HG03457 (cell line): Measurements from ENCODE around the gene CAPZA2.
"Not testable (repeated sequence)": the region's sequence is repeated elsewhere in the genome, so short reads cannot be mapped to it uniquely, and the experiment has no call there.

Experiments
- ATAC-seq: cut with Tn5 transposase; IDR thresholded peaks from one replicate; pipeline ENCODE4 v1.9.1; 2021; ENCODE audit warnings: moderate number of reproducible peaks; ENCODE audit not compliant: unreplicated experiment

CAPZA2 gene

DNA sequence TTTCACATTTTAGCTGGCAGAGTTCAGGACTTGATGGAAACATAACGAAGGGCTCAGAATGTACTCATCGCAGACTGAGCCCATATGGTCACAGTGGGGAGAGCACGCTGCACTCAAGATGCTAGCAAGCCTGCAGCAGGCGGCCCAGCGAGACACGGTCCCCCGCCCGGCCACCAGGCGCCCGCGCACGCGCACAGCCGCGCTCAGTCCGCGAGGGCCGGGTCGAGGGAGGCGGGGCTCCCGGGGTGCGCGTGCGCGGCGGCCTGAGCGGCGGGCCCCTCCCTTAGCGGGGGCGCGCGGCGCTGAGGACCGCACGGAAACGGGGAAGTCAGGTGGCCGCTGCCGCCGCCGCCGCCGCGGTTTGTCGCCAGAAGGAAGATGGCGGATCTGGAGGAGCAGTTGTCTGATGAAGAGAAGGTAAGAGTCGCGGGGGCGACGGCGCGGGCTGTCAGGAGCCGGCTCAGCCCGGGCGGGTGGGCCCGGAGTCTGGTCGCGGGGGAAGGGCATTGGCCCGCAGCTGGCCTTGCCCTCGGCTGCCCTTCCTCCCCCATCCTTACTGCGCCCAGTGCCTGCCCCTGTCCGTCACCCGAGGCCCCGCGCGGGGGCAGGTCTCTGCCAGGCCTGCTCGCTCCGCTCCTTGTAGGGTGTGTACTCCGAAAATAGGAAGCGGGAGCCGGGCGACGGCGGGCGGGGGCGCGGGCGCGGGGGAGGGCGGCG lies at the start of gene CAPZA2:
Gene CAPZA2 (plus strand): TSS at position 354 of the 717 bp plus-strand sequence. CDS start 25 bp downstream, at position 379.
- ATAC-seq, result peak; percentile 87

DNA sequence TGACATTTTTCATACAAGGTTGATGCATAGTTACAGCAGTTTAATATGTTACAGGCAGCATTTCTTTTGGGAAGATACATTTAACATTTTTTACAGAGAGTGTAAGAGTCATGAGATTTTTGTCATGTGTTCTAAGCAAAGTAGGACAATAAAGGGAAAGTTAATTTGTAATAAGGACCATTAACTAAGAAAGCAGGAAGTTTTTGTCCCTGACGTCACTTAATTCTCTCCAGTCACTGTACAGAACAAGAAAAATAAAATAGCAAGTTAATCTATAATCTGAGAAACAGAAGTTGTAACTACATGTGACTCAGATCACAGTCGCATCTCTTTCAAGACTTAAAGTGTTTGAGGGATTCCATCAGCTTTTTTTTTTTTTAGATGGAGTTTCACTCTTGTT lies 49.5 kb upstream of the CAPZA2 start:
- no peak for ATAC-seq

DNA sequence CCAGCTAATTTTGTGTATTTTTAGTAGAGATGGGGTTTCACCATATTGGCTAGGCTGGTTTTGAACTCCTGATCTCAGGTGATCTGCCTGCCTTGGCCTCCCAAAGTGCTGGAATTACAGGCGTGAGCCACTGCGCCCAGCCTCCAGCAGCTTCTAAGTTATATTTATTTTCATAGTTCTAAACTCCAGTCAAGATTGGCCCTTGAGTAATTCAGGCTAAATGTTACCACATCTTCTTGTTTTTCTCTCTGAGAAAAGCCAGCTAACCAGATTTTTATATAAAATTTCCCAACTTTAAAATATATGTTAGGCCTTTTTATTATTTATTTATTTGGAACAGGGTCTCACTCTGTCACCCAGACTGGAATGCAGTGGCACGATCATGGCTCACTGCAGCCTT lies 49.0 kb upstream of the CAPZA2 start:
- not testable (repeated sequence) for ATAC-seq

DNA sequence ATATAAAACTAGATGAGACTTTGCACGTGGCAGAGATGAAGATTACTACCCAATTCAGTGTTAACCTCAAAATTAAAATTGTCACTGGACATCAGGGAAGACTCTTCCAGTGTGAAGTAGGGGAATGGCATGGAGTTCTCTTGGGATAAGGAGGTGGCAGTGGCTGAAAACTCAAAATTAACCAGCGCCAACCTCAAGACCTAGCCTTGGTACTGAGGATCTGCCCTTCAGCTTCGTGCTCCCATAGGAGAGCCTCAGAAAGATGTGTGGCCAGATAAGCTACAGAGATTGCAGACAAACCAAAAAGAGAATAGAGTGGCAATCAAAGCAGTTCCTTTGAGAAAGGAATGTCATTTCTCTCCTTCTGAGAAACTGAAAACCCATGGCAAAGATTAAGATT lies 47.3 kb upstream of the CAPZA2 start:
- no peak for ATAC-seq

DNA sequence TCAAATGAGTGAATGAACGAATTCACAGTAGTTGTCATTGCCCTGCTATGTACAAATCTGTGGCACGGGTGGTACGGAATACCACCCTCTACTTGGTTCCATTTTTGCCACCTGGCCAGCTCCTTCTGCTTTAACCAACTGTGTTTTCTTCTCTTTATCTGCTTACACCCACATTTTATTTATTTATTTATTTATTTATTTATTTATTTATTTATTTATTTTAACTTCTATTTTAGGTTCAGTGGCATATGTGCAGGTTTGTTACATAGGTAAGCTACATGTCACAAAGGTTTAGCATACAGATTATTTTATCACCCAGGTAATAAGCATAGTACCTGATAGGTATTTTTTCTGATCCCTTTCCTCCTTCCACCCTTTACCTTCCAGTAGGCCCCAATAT lies 42.2 kb upstream of the CAPZA2 start:
- ATAC-seq, result no peak

DNA sequence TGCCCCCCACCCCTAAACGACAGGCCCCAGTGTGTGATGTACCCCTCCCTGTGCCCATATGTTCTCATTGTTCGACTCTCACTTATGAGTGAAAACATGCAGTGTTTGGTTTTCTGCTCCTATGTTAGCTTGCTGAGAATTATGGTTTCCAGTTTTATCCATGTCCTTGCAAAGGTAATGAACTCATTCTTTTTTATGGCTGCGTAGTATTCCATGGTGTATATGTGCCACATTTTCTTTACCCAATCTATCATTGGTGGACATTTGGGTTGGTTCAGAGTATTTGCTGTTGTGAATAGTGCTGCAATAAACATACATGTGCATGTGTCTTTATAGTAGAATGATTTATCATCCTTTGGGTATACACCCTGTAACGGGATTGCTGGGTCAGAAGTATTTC lies 40.7 kb upstream of the CAPZA2 start:
- ATAC-seq, result not testable (repeated sequence)

DNA sequence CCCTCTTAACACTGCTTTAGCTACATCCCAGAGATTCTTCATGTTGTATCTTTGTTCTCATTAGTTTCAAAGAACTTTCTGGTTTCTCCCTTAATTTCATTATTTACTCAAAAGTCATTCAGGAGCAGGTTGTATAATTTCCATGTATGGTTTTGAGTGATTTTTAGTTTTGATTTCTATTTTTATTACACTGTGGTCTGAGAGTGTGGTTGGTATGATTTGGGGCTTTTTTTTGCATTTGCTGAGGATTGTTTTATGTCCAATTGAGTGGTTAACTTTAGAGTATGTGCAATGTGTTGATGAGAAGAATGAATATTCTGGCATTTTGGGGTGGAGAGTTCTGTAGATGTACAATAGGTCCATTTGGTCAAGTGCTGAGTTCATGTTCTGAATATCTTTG lies 37.9 kb upstream of the CAPZA2 start:
- no peak for ATAC-seq

DNA sequence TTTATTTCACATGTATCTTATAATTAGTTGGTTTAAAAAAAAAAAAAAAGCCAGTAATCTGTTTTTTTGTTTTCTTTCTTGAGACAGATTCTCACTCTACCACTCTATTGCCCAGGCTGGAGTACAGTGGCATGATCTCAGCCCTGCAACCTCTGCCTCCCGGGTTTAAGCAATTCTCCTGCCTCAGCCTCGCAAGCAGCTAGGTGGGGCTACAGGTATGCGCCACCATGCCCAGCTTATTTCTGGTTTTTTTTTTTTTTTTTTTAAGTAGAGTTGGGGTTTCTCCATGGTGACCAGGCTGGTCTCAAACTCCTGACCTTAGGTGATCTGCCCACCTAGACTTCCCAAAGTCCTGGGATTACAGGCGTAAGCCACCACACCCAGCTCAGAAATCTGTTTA lies 34.1 kb upstream of the CAPZA2 start:
- ATAC-seq, result no peak

DNA sequence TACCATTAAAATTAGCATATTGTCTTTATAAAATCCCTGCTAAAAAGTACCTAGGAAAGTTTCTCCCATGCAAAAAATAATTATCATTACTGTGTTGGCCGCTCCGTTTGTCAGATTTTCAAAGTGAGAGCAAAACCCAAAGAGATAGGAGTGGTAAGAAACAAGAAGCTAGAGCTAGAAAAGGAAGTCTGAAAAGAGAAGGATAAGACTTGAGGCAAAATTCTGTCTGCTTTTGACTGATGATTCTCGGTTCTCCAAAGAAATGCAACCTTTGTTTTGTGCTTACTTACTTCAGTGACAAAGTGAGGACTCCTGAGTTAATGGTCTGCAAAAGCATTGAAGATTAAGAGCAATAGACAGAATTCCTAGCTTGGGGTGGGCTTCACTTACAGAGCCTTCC lies 33.3 kb upstream of the CAPZA2 start:
- ATAC-seq, result no peak

DNA sequence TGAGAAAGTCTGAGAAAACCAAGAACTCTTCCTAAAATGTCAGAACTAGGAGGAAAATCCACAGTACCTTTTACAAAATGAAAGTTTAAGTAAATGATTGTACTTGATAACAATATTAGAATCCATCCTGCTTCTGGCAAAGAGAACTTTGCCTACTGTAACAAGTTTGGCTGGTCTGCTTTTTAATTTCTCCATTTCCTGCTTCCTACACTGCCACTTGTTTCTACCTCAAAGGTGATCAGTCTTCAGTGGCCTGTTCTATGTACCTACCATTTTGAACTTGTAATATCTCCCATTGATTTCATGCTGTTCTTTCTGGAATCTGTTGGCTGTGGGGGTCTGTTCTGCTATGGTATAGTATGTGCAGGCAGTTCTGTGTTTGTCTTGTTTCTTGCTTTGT lies 32.9 kb upstream of the CAPZA2 start:
- ATAC-seq, result no peak

DNA sequence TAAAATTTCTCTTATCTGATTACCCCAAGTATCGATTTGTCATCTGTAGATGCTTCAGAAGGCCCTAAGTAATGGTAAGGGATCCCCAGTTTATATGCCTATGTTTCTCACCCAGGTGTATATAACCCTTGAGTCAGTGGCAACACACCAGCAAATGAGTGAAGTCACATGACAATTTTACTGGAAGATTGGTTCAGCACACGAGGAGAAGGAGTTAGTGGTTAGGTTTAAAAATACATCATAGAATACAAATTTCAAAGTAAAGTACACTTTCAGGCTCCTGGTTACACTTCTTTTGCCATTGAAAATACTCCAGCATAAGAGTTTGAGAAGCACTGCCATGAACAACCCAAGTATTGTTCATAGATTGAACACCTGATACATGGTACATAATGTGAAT lies 29.7 kb upstream of the CAPZA2 start:
- ATAC-seq, result no peak

DNA sequence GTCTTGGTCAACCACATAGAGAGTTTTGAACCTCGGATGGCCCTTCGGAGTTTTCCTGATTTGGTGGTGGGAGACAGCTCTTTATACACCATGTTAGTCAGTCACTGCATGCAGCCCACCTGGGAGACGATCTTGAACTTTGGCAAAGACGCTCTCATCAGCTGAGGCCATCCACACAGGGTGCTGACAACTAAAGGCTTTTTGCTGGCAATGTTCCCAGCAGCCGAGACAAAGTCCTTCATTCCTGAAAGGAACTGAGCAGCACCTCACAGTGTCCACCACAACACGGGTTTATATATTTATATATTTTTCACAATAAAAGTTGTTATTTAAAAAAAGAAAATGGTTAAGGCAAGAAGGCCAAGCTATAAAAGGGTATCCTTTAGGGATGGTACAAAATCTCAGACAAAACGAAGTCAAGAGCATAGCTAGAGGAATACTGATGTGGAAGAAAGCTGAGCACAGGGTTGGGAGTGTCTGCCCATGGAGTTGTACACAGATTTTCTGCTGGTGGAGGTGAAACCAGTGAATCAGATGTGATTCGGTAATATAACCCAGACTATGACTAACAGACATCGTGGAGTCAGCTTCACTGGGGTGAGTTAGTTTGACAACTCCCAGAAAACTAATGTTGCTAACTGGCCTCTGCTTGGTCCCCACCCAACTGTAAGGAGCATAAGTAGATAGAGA lies 27.4 kb upstream of the CAPZA2 start:
- ATAC-seq, result no peak

DNA sequence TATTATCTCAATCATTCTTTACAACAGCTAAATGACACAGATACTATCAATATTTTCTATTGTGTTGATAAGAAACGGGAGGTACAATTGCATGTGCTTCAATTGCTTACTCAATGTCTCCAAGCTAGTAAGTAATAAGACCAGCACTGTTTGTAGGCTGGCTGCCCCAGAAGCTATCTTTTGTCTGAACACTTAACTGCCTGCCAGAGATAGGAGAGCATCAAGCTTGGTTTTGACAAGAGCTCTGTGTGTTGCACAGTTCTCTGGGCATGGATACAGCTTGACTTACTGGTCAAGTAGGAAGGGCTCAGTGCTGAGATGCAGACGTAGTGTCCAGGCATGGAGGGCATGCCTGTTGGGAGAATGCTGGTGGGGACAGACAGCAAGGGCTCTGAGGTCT lies 26.3 kb upstream of the CAPZA2 start:
- ATAC-seq, result no peak

DNA sequence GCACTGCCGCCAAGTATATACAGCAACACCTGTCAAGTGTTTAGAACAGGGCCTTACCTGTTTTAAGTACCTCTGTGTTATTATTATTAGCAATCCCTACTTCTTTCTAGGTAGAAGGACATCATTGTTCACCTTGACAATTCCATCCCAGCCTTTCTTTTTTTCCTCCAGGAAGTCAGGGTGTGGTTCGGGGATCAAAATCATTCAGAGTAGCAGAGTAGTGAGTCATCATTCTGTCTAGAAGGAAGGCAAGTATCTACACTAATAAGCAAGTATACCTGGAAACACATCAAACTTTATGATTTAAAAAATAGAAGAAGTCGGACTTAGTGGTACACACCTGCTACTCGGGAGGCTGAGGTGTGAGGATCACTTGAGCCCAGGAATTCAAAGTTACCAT lies 25.5 kb upstream of the CAPZA2 start:
- no peak for ATAC-seq

DNA sequence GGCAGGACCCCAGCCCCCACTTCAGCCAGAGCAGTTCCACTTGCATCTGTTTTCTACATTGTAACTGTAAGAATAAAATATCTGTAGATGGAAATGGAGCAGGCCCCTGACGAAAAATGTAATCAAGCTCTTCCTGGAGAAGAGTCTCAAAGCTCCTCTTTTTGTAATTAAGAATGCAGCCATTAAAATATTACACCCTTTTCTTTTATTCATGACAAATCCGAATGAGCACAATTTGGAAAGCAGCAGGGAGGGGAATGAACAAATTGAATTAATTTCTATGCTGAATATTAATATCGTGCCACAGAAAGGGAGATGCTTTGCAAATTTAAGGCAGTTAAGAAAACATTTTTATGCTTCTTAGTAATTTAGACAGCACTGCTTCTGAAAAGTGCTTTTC lies 24.8 kb upstream of the CAPZA2 start:
- no peak for ATAC-seq

DNA sequence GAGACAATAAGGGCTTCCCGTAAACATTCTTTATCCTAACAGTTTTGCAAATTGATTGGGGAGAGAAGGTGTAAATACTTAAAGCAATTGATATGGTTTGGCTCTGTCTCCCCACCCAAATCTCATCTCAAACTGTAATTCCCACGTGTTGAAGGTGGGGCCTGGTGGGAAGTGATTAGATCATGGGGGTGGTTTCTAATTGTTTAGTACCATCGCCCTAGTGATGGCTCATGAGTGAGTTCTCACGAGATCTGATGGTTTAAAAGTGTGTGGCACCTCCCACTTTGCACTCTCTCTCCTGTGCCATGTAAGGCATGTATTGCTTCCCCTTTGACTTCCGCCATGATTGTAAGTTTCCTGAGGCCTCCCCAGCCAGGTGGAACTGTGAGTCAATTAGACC lies 22.1 kb upstream of the CAPZA2 start:
- no peak for ATAC-seq

DNA sequence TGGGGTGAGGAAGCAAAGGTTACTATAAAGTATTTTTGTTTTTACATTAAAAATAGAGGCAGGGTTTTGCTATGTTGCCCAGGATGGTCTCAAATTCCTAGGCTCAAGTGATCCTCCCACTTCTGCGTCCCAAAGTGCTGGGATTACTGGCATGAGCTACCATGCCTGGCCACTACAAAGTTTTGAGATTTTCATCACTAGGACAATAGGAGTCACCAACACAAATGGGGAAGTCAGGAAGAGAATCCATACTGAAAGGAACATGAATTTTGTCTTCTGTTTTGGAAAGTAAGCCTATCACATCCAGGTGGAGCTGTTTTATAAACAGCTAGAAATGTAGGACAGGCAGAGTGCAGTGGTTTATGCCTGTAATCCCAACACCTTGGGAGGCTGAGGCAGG lies 20.0 kb upstream of the CAPZA2 start:
- ATAC-seq, result no peak

DNA sequence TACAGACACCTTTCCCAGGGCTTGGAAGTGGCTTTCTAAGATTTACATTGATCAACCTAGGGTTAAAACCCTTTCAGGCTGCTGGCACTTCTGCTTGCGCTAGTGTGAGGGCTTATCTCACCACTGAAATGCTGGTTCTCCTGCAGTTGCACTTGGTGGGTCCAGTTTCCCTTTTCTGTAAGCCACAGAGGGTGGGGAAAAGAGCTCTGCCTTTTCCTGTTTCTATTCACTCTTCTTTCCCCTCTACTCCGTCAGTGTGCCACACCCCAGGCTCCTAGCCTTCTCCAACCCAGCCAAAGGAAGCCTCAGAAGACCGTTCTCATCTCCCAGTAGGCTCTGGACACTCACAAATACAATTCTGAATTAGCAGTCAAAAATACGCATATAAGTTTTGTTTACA lies 19.0 kb upstream of the CAPZA2 start:
- no peak for ATAC-seq

DNA sequence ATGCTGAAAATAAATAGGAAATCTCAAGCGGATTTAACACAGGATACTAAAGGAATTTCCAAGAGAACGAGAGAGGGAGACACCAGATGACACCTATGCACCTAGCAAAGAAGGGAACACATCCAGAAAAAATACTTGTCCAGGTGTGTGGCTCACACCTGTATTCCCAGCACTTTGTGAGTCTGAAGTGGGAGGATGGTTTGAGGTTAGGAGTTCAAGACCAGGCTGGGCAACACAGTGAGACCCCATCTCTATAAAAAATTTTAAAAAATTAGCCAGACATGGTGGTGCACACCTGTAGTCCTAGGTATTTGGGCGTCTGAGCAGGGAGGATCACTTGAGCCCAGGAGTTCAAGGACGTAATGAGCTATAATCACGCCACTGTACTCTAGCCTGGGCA lies 11.2 kb upstream of the CAPZA2 start:
- ATAC-seq, result no peak

DNA sequence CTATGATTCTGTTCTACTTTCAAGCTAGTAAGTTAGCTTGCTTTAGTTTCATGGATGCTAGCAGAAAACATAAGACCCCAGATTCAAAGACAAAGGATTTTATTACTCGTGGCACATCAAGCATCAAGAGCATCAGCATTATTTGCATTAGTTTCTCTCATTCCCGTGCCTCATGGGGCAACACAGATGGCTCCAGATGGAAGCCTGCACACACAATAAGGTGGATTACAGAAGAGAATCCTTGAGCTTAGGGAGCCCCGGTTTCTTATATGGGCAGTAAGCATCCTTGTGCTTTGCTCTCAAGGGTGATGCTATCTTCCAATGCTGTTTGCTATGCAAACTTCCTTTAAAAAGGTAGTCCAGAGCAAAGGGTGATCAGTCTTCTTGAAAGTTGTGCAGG lies 10.7 kb upstream of the CAPZA2 start:
- no peak for ATAC-seq

DNA sequence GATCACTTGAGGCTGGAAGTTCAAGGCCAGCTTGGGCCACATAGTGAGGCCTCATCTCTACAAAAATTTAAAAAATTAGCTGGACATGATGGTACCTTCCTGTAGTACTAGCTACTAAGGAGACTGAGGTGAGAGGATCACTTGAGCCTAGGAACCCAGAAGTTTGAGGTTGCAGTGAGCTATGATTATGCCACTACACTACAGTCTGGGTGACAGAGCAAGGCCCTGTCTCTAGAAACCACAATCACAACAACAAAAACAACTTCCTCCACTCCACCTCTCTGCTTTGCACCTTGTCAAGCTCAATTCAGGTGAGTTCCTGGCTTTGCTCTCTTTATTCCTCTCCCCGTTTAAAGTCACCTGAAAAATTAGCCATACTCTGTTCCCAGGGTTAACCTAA lies 8.3 kb upstream of the CAPZA2 start:
- ATAC-seq, result no peak

DNA sequence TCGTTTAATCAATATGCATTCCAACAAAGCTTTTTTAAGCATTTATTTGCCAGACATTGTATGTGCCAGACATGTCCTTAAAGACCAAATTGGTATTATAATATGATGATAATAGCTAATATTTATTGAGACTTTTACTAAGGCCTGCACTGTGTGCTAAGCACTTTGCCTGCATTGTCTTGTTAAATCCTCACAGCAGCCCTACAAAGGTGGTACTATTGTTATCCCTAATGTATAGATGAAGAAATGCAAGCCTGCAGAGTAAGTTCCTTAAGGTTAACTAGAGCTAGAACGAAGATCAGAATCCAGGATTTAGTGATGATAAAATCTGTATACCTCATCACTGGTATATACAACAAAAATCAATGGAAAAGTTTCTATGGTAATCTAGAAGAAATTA lies 5.3 kb upstream of the CAPZA2 start:
- ATAC-seq, result no peak

DNA sequence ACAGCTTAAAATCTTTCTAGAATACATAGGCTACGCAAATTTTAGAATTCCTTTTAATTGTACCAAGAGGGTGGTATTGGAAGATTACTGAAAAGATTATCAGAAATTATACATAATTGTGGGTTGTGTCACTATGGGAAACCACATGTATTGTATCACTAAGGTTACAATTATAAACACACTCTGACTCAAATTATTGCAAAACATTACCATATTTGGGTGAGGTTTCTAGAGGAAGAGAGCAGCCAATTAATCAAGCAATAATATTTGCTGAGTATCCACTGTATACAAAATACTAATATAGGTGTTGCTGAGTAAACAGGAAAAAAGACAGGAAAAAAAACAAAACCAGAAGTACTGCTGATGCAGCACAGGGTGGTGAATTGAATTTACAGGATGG lies 3.1 kb upstream of the CAPZA2 start:
- no peak for ATAC-seq
